Measurements from ENCODE around the gene CDK5. TPM values are rescaled to one million over a fixed set of nuclear protein-coding genes. Genes with fewer than 3 reads are reported as not detected.

The CDK5 gene
- total RNA-seq, 1 donor from 2014 or later, result 13.7 TPM

DNA sequence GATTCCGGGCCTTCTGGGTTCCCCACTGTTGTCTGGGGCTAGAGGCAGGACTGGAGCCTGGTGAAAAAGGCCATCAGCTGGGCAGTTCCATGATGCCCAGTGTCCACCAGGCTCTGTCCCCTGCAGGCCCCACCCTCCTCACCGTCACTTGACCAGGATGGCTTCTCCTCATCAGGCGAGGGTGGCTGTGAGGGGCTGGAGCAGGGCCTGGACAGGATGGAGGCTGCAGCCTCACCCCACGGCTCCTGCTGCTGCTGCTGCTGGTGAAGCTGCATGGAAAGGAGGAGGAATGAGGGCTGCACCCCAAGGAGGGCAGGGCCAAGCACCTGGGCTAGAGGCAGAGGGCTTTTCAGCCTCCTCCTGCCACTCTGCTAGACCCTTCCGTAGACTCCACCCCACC, 41.7 kb downstream of the CDK5 start:
- Histone ChIP-seq H3K4me1 (peaks cover 34% of the 10 kb centered on the region), H3K27ac (no peak overlapping the region), H3K27me3 (ENCODE audit: low read depth) (peaks cover 44% of the 10 kb centered on the region), H3K4me3 (no peak overlapping the region), H3K9me3 (no peaks in the 10 kb centered on the region), H3K36me3 (no peaks in the 10 kb centered on the region)
- DNase-seq (no peak), ATAC-seq (no peak)
- TF ChIP-seq, protein P1, sequence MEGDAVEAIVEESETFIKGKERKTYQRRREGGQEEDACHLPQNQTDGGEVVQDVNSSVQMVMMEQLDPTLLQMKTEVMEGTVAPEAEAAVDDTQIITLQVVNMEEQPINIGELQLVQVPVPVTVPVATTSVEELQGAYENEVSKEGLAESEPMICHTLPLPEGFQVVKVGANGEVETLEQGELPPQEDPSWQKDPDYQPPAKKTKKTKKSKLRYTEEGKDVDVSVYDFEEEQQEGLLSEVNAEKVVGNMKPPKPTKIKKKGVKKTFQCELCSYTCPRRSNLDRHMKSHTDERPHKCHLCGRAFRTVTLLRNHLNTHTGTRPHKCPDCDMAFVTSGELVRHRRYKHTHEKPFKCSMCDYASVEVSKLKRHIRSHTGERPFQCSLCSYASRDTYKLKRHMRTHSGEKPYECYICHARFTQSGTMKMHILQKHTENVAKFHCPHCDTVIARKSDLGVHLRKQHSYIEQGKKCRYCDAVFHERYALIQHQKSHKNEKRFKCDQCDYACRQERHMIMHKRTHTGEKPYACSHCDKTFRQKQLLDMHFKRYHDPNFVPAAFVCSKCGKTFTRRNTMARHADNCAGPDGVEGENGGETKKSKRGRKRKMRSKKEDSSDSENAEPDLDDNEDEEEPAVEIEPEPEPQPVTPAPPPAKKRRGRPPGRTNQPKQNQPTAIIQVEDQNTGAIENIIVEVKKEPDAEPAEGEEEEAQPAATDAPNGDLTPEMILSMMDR (IDR thresholded peaks at IDR 0.05), result no peak
- intact Hi-C loops (cut with DNase I), result no loop called here

DNA sequence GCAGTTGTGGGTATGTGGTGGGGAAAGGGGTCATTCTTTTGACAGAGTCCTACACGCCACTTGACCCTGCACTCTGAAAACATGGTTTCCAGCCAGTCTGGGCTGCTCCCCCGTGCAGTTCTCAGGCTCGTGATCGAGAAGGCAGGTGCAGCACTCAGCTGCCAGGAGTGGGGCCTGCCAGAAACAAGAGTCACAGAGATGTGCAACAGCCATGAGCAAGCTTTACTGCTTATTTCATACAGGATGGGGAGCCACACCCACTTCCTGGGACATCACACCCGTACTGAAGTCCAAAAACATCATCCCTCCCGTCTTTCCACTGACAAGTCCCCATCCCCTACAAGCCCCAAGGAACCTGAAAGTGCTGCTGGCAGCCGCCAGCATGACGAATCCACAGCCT, 42.7 kb downstream of the CDK5 start:
- Histone ChIP-seq H3K27me3 (ENCODE audit: low read depth) (peaks cover 44% of the 10 kb centered on the region), H3K27ac (no peak overlapping the region), H3K4me3 (no peak overlapping the region), H3K4me1 (peaks cover 45% of the 10 kb centered on the region), H3K9me3 (no peaks in the 10 kb centered on the region), H3K36me3 (no peaks in the 10 kb centered on the region)
- TF ChIP-seq, protein P1 (IDR thresholded peaks at IDR 0.05), result no peak
- ATAC-seq (no peak), DNase-seq (no peak)
- intact Hi-C loops (cut with DNase I), result no loop called here

- intact Hi-C loops (cut with DNase I), result no loop called here
- no peaks in the 10 kb centered on the region for H3K9me3 ChIP-seq
- TF ChIP-seq, protein P1 (IDR thresholded peaks at IDR 0.05), result no peak
- peak; percentile 83 for DNase-seq
- peak overlapping the region; percentile 36 for H3K27ac ChIP-seq
- no peaks in the 10 kb centered on the region for H3K36me3 ChIP-seq
- ATAC-seq, result peak; percentile 15 to 44
- peaks cover 34% of the 10 kb centered on the region for H3K27me3 ChIP-seq (ENCODE audit: low read depth)
- peaks cover 49% of the 10 kb centered on the region for H3K4me1 ChIP-seq
- peak overlapping the region; percentile 46 for H3K4me3 ChIP-seq
Observed at GRCh38 chr7:151013733-151014497, 43.8 kb downstream of the CDK5 start.

DNA sequence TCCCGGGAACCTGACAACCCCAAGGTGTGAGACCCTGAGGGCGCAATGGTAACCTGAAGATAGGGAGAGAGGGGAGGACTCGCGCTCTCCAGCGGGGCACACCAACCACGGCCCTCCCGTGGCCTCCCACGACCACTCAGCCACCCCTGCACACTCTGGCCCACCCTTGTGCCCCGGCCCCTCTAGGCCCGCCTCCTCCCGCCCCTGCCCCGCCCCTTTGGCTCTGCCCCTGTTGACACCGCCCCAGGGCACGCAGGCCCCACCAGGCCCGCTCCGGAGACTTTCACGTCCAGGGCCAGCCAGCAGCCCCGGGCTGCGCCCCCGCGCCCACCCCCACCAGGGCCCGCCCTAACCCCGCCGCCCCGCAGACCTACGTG, 44.4 kb downstream of the CDK5 start:
- DNase-seq (peak; percentile 46), ATAC-seq (no peak)
- Histone ChIP-seq H3K4me3 (peak overlapping the region; percentile 46), H3K27ac (no peak overlapping the region), H3K36me3 (no peaks in the 10 kb centered on the region), H3K9me3 (no peaks in the 10 kb centered on the region), H3K27me3 (ENCODE audit: low read depth) (peaks cover 29% of the 10 kb centered on the region), H3K4me1 (peaks cover 50% of the 10 kb centered on the region)
- intact Hi-C loops (cut with DNase I), result no loop called here
- TF ChIP-seq, protein P1 (IDR thresholded peaks at IDR 0.05), result no peak

- Histone ChIP-seq H3K4me3 (no peak overlapping the region), H3K27ac (no peak overlapping the region), H3K36me3 (no peaks in the 10 kb centered on the region), H3K9me3 (no peaks in the 10 kb centered on the region), H3K4me1 (peaks cover 50% of the 10 kb centered on the region), H3K27me3 (ENCODE audit: low read depth) (peaks cover 25% of the 10 kb centered on the region)
- intact Hi-C loops (cut with DNase I), result no loop called here
- DNase-seq (no peak), ATAC-seq (peak in 1 of 2 donors; percentile 41)
- TF ChIP-seq, protein P1 (IDR thresholded peaks at IDR 0.05), result peak; percentile 36
Observed at GRCh38 chr7:151012911-151013347, 44.8 kb downstream of the CDK5 start.

All from lower lobe of right lung (tissue), 2 donors.